SK-N-SH treated with all-trans-retinoic acid at 6 μM for 48 hours (cell line): ENCODE data around the gene BPIFB2.
"Not testable (repeated sequence)": the region's sequence is repeated elsewhere in the genome, so short reads cannot be mapped to it uniquely, and the experiment has no call there.

Experiments
- ESRRG ChIP-seq: fragments of 250-450 bp; sonication (Bioruptor Pico); IDR thresholded peaks from 2 replicates; pipeline ENCODE4 v1.6.1; 2021; ENCODE audit warnings: mild to moderate bottlenecking
- PATZ1 ChIP-seq: fragments of 250-450 bp; sonication (Bioruptor Pico); IDR thresholded peaks from 2 replicates; pipeline ENCODE4 v1.8.0; 2020; ENCODE audit warnings: mild to moderate bottlenecking, moderate library complexity, borderline replicate concordance
- SNAI2 ChIP-seq: fragments of 250-450 bp; sonication (Bioruptor Pico); IDR thresholded peaks from 2 replicates; pipeline ENCODE4 v1.5.0; 2020; ENCODE audit warnings: mild to moderate bottlenecking, moderate library complexity
- ZC3H10 ChIP-seq: fragments of 250-450 bp; sonication (Bioruptor Pico); IDR thresholded peaks from 2 replicates; pipeline ENCODE4 v1.5.1; 2021; ENCODE audit warnings: mild to moderate bottlenecking, moderate library complexity
- ZFP30 ChIP-seq: fragments of 450-650 bp; formaldehyde crosslinking; IDR thresholded peaks from 2 replicates; pipeline ENCODE4 v1.5.0; 2022; ENCODE audit warnings: mild to moderate bottlenecking, moderate library complexity
- ZNF70 ChIP-seq: fragments of 450-650 bp; formaldehyde crosslinking; IDR thresholded peaks from 2 replicates; pipeline ENCODE4 v1.5.0; 2020; ENCODE audit warnings: mild to moderate bottlenecking, moderate library complexity

GRCh38 chr20:33045129-33045721, 37.7 kb downstream of the BPIFB2 start:
- TF ChIP-seq ZFP30; ZC3H10; ESRRG (CRISPR knock-in tag); PATZ1 (CRISPR knock-in tag); ZNF70 (CRISPR knock-in tag); SNAI2: not testable (repeated sequence)
